ENCODE data around the gene SDK1. TPM values are rescaled to one million over a fixed set of nuclear protein-coding genes. Genes with fewer than 3 reads are reported as not detected.

SDK1 gene
- total RNA-seq, 2 experiments from 2014 or later, result 0.03 to 0.05 TPM

- Mint-ChIP-seq H3K9me3 (ENCODE audit: insufficient read depth) (no peaks in the 10 kb centered on the region), H3K4me1 (ENCODE audit: low read depth) (no peaks in the 10 kb centered on the region), H3K27me3 (ENCODE audit: low read depth) (no peaks in the 10 kb centered on the region), H3K27ac (no peak overlapping the region), H3K36me3 (ENCODE audit: low read depth) (no peaks in the 10 kb centered on the region), H3K4me3 (no peak overlapping the region)
- DNase-seq (no peak), ATAC-seq (no peak)
- POLR2A ChIA-PET, result no interaction called here
- CTCF ChIA-PET, result no interaction called here
These were observed 236.3 kb downstream of the SDK1 start for GRCh38 chr7:3537210-3537875.

GRCh38 chr7:3538041-3538440 is 237.0 kb downstream of the SDK1 start:
- Mint-ChIP-seq H3K36me3 (ENCODE audit: low read depth) (no peaks in the 10 kb centered on the region), H3K4me1 (ENCODE audit: low read depth) (no peaks in the 10 kb centered on the region), H3K27me3 (ENCODE audit: low read depth) (no peaks in the 10 kb centered on the region), H3K27ac (no peak overlapping the region), H3K4me3 (no peak overlapping the region), H3K9me3 (ENCODE audit: insufficient read depth) (no peaks in the 10 kb centered on the region)
- no peak for DNase-seq
- ChIA-PET CTCF (no interaction called here), POLR2A (no interaction called here)
- ATAC-seq, result no peak

GRCh38 chr7:3540456-3541220 is 239.6 kb downstream of the SDK1 start:
- POLR2A ChIA-PET, result no interaction called here
- DNase-seq (no peak), ATAC-seq (no peak)
- H3K4me3 Mint-ChIP-seq, result no peak overlapping the region
- H3K9me3 Mint-ChIP-seq (ENCODE audit: insufficient read depth), result no peaks in the 10 kb centered on the region
- H3K27me3 Mint-ChIP-seq (ENCODE audit: low read depth), result no peaks in the 10 kb centered on the region
- no peaks in the 10 kb centered on the region for H3K4me1 Mint-ChIP-seq (ENCODE audit: low read depth)
- CTCF ChIA-PET, result no interaction called here
- no peaks in the 10 kb centered on the region for H3K36me3 Mint-ChIP-seq (ENCODE audit: low read depth)
- no peak overlapping the region for H3K27ac Mint-ChIP-seq

- no peak overlapping the region for H3K4me3 Mint-ChIP-seq
- ChIA-PET CTCF (no interaction called here), POLR2A (no interaction called here)
- H3K9me3 Mint-ChIP-seq (ENCODE audit: insufficient read depth), result no peaks in the 10 kb centered on the region
- DNase-seq (no peak), ATAC-seq (no peak)
- H3K36me3 Mint-ChIP-seq (ENCODE audit: low read depth), result no peaks in the 10 kb centered on the region
- no peak overlapping the region for H3K27ac Mint-ChIP-seq
- H3K27me3 Mint-ChIP-seq (ENCODE audit: low read depth), result no peaks in the 10 kb centered on the region
- H3K4me1 Mint-ChIP-seq (ENCODE audit: low read depth), result no peaks in the 10 kb centered on the region
These were observed 243.2 kb downstream of the SDK1 start for GRCh38 chr7:3544202-3544601.

- H3K4me1 Mint-ChIP-seq (ENCODE audit: low read depth), result no peaks in the 10 kb centered on the region
- no peaks in the 10 kb centered on the region for H3K27me3 Mint-ChIP-seq (ENCODE audit: low read depth)
- no peaks in the 10 kb centered on the region for H3K9me3 Mint-ChIP-seq (ENCODE audit: insufficient read depth)
- ATAC-seq (no peak), DNase-seq (no peak)
- no peak overlapping the region for H3K27ac Mint-ChIP-seq
- CTCF ChIA-PET, result no interaction called here
- POLR2A ChIA-PET, result no interaction called here
- H3K36me3 Mint-ChIP-seq (ENCODE audit: low read depth), result no peaks in the 10 kb centered on the region
- H3K4me3 Mint-ChIP-seq, result no peak overlapping the region
These were observed 247.8 kb downstream of the SDK1 start for GRCh38 chr7:3548815-3549214.

GRCh38 chr7:3549601-3550000 is 248.5 kb downstream of the SDK1 start:
- Mint-ChIP-seq H3K9me3 (ENCODE audit: insufficient read depth) (no peaks in the 10 kb centered on the region), H3K27me3 (ENCODE audit: low read depth) (no peaks in the 10 kb centered on the region), H3K4me1 (ENCODE audit: low read depth) (no peaks in the 10 kb centered on the region), H3K4me3 (no peak overlapping the region), H3K36me3 (ENCODE audit: low read depth) (no peaks in the 10 kb centered on the region), H3K27ac (no peak overlapping the region)
- POLR2A ChIA-PET, result no interaction called here
- no peak for DNase-seq
- CTCF ChIA-PET, result interaction anchor here (0.7 kb wide), 1 partner anchor 9 kb away, joined by 3 read pairs; no protein-coding TSS in a partner anchor
- no peak for ATAC-seq

- CTCF ChIA-PET, result no interaction called here
- POLR2A ChIA-PET, result no interaction called here
These were observed 250.5 kb downstream of the SDK1 start for GRCh38 chr7:3551536-3551935.

GRCh38 chr7:3552499-3552898 is 251.4 kb downstream of the SDK1 start:
- ChIA-PET POLR2A (no interaction called here), CTCF (no interaction called here)
- no peak for ATAC-seq
- no peaks in the 10 kb centered on the region for H3K4me1 Mint-ChIP-seq (ENCODE audit: low read depth)
- no peaks in the 10 kb centered on the region for H3K36me3 Mint-ChIP-seq (ENCODE audit: low read depth)
- H3K27ac Mint-ChIP-seq, result no peak overlapping the region
- H3K9me3 Mint-ChIP-seq (ENCODE audit: insufficient read depth), result no peaks in the 10 kb centered on the region
- peaks cover 2% of the 10 kb centered on the region for H3K27me3 Mint-ChIP-seq (ENCODE audit: low read depth)
- no peak overlapping the region for H3K4me3 Mint-ChIP-seq
- no peak for DNase-seq

More at GRCh38 chr7:3551536-3551935, 250.5 kb downstream of the SDK1 start:
- DNase-seq (no peak), ATAC-seq (no peak)
- no peak overlapping the region for H3K4me3 Mint-ChIP-seq
- peaks cover 2% of the 10 kb centered on the region for H3K27me3 Mint-ChIP-seq (ENCODE audit: low read depth)
- no peak overlapping the region for H3K27ac Mint-ChIP-seq
- H3K36me3 Mint-ChIP-seq (ENCODE audit: low read depth), result no peaks in the 10 kb centered on the region
- no peaks in the 10 kb centered on the region for H3K9me3 Mint-ChIP-seq (ENCODE audit: insufficient read depth)
- H3K4me1 Mint-ChIP-seq (ENCODE audit: low read depth), result no peaks in the 10 kb centered on the region

- H3K9me3 Mint-ChIP-seq (ENCODE audit: insufficient read depth), result no peaks in the 10 kb centered on the region
- CTCF ChIA-PET, result interaction anchor here (1.0 kb wide), 1 partner anchor 9 kb away, joined by 3 read pairs; no protein-coding TSS in a partner anchor
These were observed 257.3 kb downstream of the SDK1 start for GRCh38 chr7:3558400-3558799.

GRCh38 chr7:3559278-3559677 is 258.2 kb downstream of the SDK1 start:
- Mint-ChIP-seq H3K4me3 (no peak overlapping the region), H3K36me3 (ENCODE audit: low read depth) (no peaks in the 10 kb centered on the region), H3K9me3 (ENCODE audit: insufficient read depth) (no peaks in the 10 kb centered on the region), H3K4me1 (ENCODE audit: low read depth) (peaks cover 5% of the 10 kb centered on the region), H3K27ac (no peak overlapping the region), H3K27me3 (ENCODE audit: low read depth) (peaks cover 2% of the 10 kb centered on the region)
- ATAC-seq (no peak), DNase-seq (no peak)
- CTCF ChIA-PET, result no interaction called here
- POLR2A ChIA-PET, result no interaction called here

More at GRCh38 chr7:3558400-3558799, 257.3 kb downstream of the SDK1 start:
- no peaks in the 10 kb centered on the region for H3K36me3 Mint-ChIP-seq (ENCODE audit: low read depth)
- H3K27me3 Mint-ChIP-seq (ENCODE audit: low read depth), result peaks cover 2% of the 10 kb centered on the region
- no peak for ATAC-seq
- no peak overlapping the region for H3K4me3 Mint-ChIP-seq
- DNase-seq, result no peak
- H3K27ac Mint-ChIP-seq, result no peak overlapping the region
- peaks cover 2% of the 10 kb centered on the region for H3K4me1 Mint-ChIP-seq (ENCODE audit: low read depth)
- POLR2A ChIA-PET, result no interaction called here

GRCh38 chr7:3560495-3560894 is 259.4 kb downstream of the SDK1 start:
- ATAC-seq, result no peak
- peaks cover 12% of the 10 kb centered on the region for H3K4me1 Mint-ChIP-seq (ENCODE audit: low read depth)

GRCh38 chr7:3561932-3562331 is 260.9 kb downstream of the SDK1 start:
- H3K4me1 Mint-ChIP-seq (ENCODE audit: low read depth), result peaks cover 12% of the 10 kb centered on the region
- no peaks in the 10 kb centered on the region for H3K36me3 Mint-ChIP-seq (ENCODE audit: low read depth)
- ChIA-PET POLR2A (no interaction called here), CTCF (interaction anchor here (1.3 kb wide), 2 partner anchors 11 to 45 kb away, joined by 4 read pairs; no protein-coding TSS in a partner anchor)
- no peaks in the 10 kb centered on the region for H3K9me3 Mint-ChIP-seq (ENCODE audit: insufficient read depth)
- no peak overlapping the region for H3K4me3 Mint-ChIP-seq
- no peak for DNase-seq
- H3K27ac Mint-ChIP-seq, result no peak overlapping the region
- H3K27me3 Mint-ChIP-seq (ENCODE audit: low read depth), result no peaks in the 10 kb centered on the region
- ATAC-seq, result no peak

More at GRCh38 chr7:3560495-3560894, 259.4 kb downstream of the SDK1 start:
- H3K36me3 Mint-ChIP-seq (ENCODE audit: low read depth), result no peaks in the 10 kb centered on the region
- no peaks in the 10 kb centered on the region for H3K9me3 Mint-ChIP-seq (ENCODE audit: insufficient read depth)
- CTCF ChIA-PET, result no interaction called here
- no peak overlapping the region for H3K27ac Mint-ChIP-seq
- H3K4me3 Mint-ChIP-seq, result no peak overlapping the region
- no peaks in the 10 kb centered on the region for H3K27me3 Mint-ChIP-seq (ENCODE audit: low read depth)
- no peak for DNase-seq
- POLR2A ChIA-PET, result no interaction called here

All from activated CD8-positive, alpha-beta T cell treated with anti-CD3 and anti-CD28 coated beads, Interleukin-2, amount 10 ng/mL, durations not matched to agents 7 days and 5 days (primary cell).